Smooth muscle cell (in vitro differentiated cells): ENCODE measurements around the gene LPAR1. TPM values are rescaled to one million over a fixed set of nuclear protein-coding genes. Genes with fewer than 3 reads are reported as not detected.

Experiments
- DNase-seq: peaks from one replicate; lab custom pipeline; 2025; ENCODE audit not compliant: unreplicated experiment; lab: John Stamatoyannopoulos, UW
- H2AFZ ChIP-seq: fragments of 200-600 bp; sonication (generic); 2 replicates; pipeline ENCODE4 v1.6.0; 2016; ENCODE audit warnings: antibody characterized with exemption, low read depth, mild to moderate bottlenecking
- H3F3A ChIP-seq: fragments of 200-600 bp; sonication (generic); 2 replicates; pipeline ENCODE4 v1.6.0; 2017; ENCODE audit warnings: antibody characterized with exemption, low read depth
- H3K27ac ChIP-seq: fragments of 200-600 bp; sonication (generic); 2 replicates; pipeline ENCODE4 v1.5.1; 2016; ENCODE audit warnings: low read depth, mild to moderate bottlenecking
- H3K27me3 ChIP-seq: fragments of 200-600 bp; sonication (generic); 2 replicates; pipeline ENCODE4 v1.6.1; 2016; ENCODE audit warnings: low read depth, mild to moderate bottlenecking
- H3K36me3 ChIP-seq: fragments of 200-600 bp; sonication (generic); 2 replicates; pipeline ENCODE4 v1.5.1; 2016; ENCODE audit warnings: low read depth
- H3K4me1 ChIP-seq: fragments of 200-600 bp; sonication (generic); 2 replicates; pipeline ENCODE4 v1.5.1; 2016; ENCODE audit warnings: low read depth
- H3K4me2 ChIP-seq: fragments of 200-600 bp; sonication (generic); 2 replicates; pipeline ENCODE4 v1.6.0; 2016; ENCODE audit warnings: mild to moderate bottlenecking
- H3K4me3 ChIP-seq: fragments of 200-600 bp; sonication (generic); 2 replicates; pipeline ENCODE4 v1.5.1; 2016; ENCODE audit warnings: mild to moderate bottlenecking
- H3K79me2 ChIP-seq: fragments of 200-600 bp; sonication (generic); 2 replicates; pipeline ENCODE4 v1.6.0; 2016; ENCODE audit warnings: low read depth, mild to moderate bottlenecking
- H3K9ac ChIP-seq: fragments of 200-600 bp; sonication (generic); 2 replicates; pipeline ENCODE4 v1.6.0; 2016; ENCODE audit warnings: low read depth
- H3K9me3 ChIP-seq: fragments of 200-600 bp; sonication (generic); replicated peaks from 2 replicates; pipeline ENCODE4 v1.5.1; 2016; ENCODE audit warnings: low read depth
- H4K20me1 ChIP-seq: fragments of 200-600 bp; sonication (generic); 2 replicates; pipeline ENCODE4 v1.6.0; 2016; ENCODE audit warnings: low read depth
- WGBS: methylation state at CpG from one replicate; pipeline ENCODE4 v1.1.7; 2016; ENCODE audit warnings: low lambda C conversion rate; 5-methylcytosine and 5-hydroxymethylcytosine counted together
- polyA plus RNA-seq: library from polyadenylated mRNA; unstranded; fragments of >200 nt; fragmentation: Nextera tagmentation; extraction: Ambion mirVana; gene quantifications from 2 replicates; pipeline ENCODE4 v1.2.1, GENCODE V29; 2016
- total RNA-seq: library from RNA; depleted of rRNA; stranded (reverse); fragments of >200 nt; gene quantifications from 2 replicates; pipeline ENCODE4 v1.2.3, GENCODE V29; 2014
- TF ChIP-seq, protein P1 (sequence below): fragments of 200-600 bp; sonication (generic); IDR thresholded peaks from 2 replicates; pipeline ENCODE4 v1.5.1; 2017; ENCODE audit warnings: borderline replicate concordance, mild to moderate bottlenecking, antibody characterized with exemption; ENCODE audit not compliant: insufficient read depth, poor library complexity, severe bottlenecking

Gene LPAR1
- total and polyA plus RNA-seq, 2 experiments from 2014 or later = 20.5 to 21.3 TPM

DNA sequence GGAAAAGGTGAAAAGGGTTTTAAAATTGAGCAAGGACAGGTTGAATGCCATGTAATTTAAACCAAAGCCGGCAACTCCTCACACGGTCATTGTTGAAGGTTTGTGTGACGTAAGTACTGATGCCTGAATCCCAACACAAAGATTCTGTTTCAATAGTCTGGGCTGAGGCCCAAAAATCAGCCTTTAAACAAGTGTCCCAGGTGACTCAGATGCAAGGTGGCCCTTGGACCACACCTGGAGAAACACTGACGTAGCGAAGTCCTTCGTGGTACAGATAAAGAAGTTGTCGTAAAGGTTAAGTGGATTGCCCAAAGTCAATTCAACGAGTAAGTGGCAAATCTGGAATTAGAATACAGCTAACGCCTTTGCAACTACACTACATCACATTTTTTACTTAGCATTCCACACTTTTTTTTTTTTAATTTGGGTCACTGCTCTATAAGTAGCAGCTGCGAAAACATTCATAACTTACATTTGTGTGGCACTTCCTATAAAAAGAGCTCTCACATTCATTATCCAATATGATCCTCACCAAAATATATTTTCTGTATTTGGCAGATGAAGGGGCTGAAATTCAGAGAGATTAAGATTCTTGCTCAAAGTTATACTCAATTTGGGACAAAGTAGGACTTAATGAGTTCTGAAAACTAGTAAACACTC is 111.3 kb downstream of the LPAR1 start:
- TF ChIP-seq, protein P1, sequence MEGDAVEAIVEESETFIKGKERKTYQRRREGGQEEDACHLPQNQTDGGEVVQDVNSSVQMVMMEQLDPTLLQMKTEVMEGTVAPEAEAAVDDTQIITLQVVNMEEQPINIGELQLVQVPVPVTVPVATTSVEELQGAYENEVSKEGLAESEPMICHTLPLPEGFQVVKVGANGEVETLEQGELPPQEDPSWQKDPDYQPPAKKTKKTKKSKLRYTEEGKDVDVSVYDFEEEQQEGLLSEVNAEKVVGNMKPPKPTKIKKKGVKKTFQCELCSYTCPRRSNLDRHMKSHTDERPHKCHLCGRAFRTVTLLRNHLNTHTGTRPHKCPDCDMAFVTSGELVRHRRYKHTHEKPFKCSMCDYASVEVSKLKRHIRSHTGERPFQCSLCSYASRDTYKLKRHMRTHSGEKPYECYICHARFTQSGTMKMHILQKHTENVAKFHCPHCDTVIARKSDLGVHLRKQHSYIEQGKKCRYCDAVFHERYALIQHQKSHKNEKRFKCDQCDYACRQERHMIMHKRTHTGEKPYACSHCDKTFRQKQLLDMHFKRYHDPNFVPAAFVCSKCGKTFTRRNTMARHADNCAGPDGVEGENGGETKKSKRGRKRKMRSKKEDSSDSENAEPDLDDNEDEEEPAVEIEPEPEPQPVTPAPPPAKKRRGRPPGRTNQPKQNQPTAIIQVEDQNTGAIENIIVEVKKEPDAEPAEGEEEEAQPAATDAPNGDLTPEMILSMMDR = no peak
- H3K4me2 ChIP-seq = no peak overlapping the region
- H4K20me1 ChIP-seq = no peaks in the 10 kb centered on the region
- 94% methylated on average over 10 of the region's 10 CpGs for WGBS
- H3K4me3 ChIP-seq = no peak overlapping the region
- DNase-seq = no peak
- peaks cover 4% of the 10 kb centered on the region for H3F3A ChIP-seq
- no peaks in the 10 kb centered on the region for H3K27me3 ChIP-seq
- H3K4me1 ChIP-seq = no peaks in the 10 kb centered on the region
- no peak overlapping the region for H2AFZ ChIP-seq
- no peaks in the 10 kb centered on the region for H3K36me3 ChIP-seq
- H3K79me2 ChIP-seq = peaks cover 3% of the 10 kb centered on the region
- H3K27ac ChIP-seq = no peak overlapping the region
- H3K9me3 ChIP-seq = no peaks in the 10 kb centered on the region
- no peak overlapping the region for H3K9ac ChIP-seq

DNA sequence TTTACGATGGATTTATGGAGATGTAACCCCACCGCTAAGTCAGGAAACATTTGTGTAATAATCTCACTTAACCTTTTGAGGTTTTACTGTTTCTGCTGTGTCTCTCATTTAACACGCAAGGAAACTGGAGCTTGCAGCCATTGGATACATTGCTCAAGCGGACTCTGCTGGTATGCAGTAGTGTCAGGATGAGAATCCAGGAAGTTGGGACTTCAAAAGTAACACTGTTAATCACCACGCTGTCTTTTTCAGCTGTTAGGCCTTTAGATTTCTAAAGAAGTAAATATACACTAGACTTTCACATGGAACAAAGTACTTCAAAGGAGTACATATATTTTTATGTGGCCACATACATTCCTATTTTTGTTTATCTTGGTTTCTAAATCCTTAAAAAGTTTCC is 114.7 kb downstream of the LPAR1 start:
- H3K27ac ChIP-seq = peak overlapping the region; percentile 83
- peaks cover 3% of the 10 kb centered on the region for H3K79me2 ChIP-seq
- no peaks in the 10 kb centered on the region for H3K27me3 ChIP-seq
- peak overlapping the region; percentile 39 for H3K9ac ChIP-seq
- 14% methylated on average over 5 of the region's 5 CpGs for WGBS
- H3K9me3 ChIP-seq = no peaks in the 10 kb centered on the region
- H3K4me2 ChIP-seq = peak overlapping the region; percentile 66
- no peaks in the 10 kb centered on the region for H3K36me3 ChIP-seq
- H3F3A ChIP-seq = peaks cover 6% of the 10 kb centered on the region
- no peaks in the 10 kb centered on the region for H3K4me1 ChIP-seq
- no peak overlapping the region for H3K4me3 ChIP-seq
- H2AFZ ChIP-seq = no peak overlapping the region
- TF ChIP-seq, protein P1 = no peak
- DNase-seq = no peak
- H4K20me1 ChIP-seq = no peaks in the 10 kb centered on the region

GRCh38 chr9:110922145-110922544 is 116.1 kb downstream of the LPAR1 start:
- Histone ChIP-seq H3K4me1 (no peaks in the 10 kb centered on the region), H3K9me3 (no peaks in the 10 kb centered on the region), H4K20me1 (no peaks in the 10 kb centered on the region), H3K9ac (no peak overlapping the region), H3K27me3 (no peaks in the 10 kb centered on the region), H3K4me2 (no peak overlapping the region), H3K79me2 (no peaks in the 10 kb centered on the region), H3K27ac (peak overlapping the region; percentile 83), H3K4me3 (no peak overlapping the region), H3K36me3 (no peaks in the 10 kb centered on the region), H2AFZ (no peak overlapping the region), H3F3A (peaks cover 7% of the 10 kb centered on the region)
- TF ChIP-seq, protein P1 = no peak
- 56% methylated on average over 3 of the region's 3 CpGs for WGBS
- no peak for DNase-seq

- H3K27ac ChIP-seq = peak overlapping the region; percentile 83
- H4K20me1 ChIP-seq = no peaks in the 10 kb centered on the region
- no peak overlapping the region for H3K4me3 ChIP-seq
- no peak overlapping the region for H3K9ac ChIP-seq
- no peaks in the 10 kb centered on the region for H3K79me2 ChIP-seq
- H3K9me3 ChIP-seq = no peaks in the 10 kb centered on the region
- TF ChIP-seq, protein P1 = no peak
- H2AFZ ChIP-seq = no peak overlapping the region
- H3K4me2 ChIP-seq = no peak overlapping the region
- H3K36me3 ChIP-seq = no peaks in the 10 kb centered on the region
- no peak for DNase-seq
- H3K4me1 ChIP-seq = no peaks in the 10 kb centered on the region
- peaks cover 7% of the 10 kb centered on the region for H3F3A ChIP-seq
- WGBS = 75% methylated on average over 5 of the region's 5 CpGs
- H3K27me3 ChIP-seq = no peaks in the 10 kb centered on the region
Measured at GRCh38 chr9:110921705-110922104, 116.6 kb downstream of the LPAR1 start.
